ENCODE measurements around the gene GRIK2.

DNA sequence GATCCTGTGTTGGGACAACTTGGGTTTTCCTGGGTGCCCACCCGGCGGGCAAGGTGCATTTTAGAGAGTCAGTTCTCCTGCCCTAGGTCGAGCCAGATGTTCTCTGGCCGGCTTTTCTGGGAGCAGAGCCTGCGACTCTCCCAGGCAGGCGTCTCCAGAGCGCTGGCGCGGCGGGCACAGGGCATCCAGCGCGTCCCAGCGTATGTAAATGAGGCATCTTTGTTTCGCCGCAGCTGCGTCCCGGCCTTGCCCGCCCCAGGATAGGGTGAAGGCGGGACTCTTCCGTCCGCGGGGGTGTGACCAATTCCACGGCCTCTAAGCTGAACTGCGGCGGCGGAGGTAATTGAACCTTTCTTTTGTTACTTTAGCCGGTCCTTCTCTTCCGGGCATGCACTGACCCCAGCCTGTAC lies 9.1 kb downstream of the GRIK2 start:
- TF ChIP-seq, protein P1, sequence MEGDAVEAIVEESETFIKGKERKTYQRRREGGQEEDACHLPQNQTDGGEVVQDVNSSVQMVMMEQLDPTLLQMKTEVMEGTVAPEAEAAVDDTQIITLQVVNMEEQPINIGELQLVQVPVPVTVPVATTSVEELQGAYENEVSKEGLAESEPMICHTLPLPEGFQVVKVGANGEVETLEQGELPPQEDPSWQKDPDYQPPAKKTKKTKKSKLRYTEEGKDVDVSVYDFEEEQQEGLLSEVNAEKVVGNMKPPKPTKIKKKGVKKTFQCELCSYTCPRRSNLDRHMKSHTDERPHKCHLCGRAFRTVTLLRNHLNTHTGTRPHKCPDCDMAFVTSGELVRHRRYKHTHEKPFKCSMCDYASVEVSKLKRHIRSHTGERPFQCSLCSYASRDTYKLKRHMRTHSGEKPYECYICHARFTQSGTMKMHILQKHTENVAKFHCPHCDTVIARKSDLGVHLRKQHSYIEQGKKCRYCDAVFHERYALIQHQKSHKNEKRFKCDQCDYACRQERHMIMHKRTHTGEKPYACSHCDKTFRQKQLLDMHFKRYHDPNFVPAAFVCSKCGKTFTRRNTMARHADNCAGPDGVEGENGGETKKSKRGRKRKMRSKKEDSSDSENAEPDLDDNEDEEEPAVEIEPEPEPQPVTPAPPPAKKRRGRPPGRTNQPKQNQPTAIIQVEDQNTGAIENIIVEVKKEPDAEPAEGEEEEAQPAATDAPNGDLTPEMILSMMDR (IDR thresholded peaks at IDR 0.05), result no peak
- TF ChIP-seq ZFX (IDR thresholded peaks at IDR 0.05; ENCODE audit: borderline replicate concordance), result no peak
